GM10248 (cell line): ENCODE measurements around the gene PARD6A.

Experiments
- CTCF ChIA-PET: fragments of 300-600 bp; sonication (Branson Sonifier 250); formaldehyde crosslinking; extraction: SDS; loops from one replicate; lab custom pipeline; 2021; ENCODE audit warnings: antibody characterized with exemption; lab: Yijun Ruan, JAX
- POLR2A ChIA-PET: fragments of 350-650 bp; sonication (Branson Sonifier 250); formaldehyde crosslinking; extraction: SDS; loops from one replicate; lab custom pipeline; 2020; ENCODE audit warnings: antibody characterized with exemption; lab: Yijun Ruan, JAX
- DNase-seq: peaks from one replicate; pipeline ENCODE4 v3.0.0; 2012; ENCODE audit errors: extremely low spot score
- CTCF ChIP-seq: IDR thresholded peaks from 2 replicates; pipeline ENCODE4 v1.5.1; 2012; ENCODE audit warnings: mild to moderate bottlenecking, low read depth; ENCODE audit errors: extremely low read depth, missing control alignments, control extremely low read depth

PARD6A gene

GRCh38 chr16:67673712-67674580, 13.2 kb downstream of the PARD6A start:
- TF ChIP-seq CTCF: no peak
- POLR2A ChIA-PET: interaction anchor here (0.5 kb wide), 1 partner anchor 128 kb away, joined by 3 read pairs; no protein-coding TSS in a partner anchor
- CTCF ChIA-PET: interaction anchor here (0.8 to 18.5 kb wide), 24 partner anchors 9 to 361 kb away, joined by 3 to 357 read pairs (median 8); partner anchors contain the start of genes ACD, CTRL, PARD6A and PSMB10
- DNase-seq: no peak

GRCh38 chr16:67674851-67675578, 14.3 kb downstream of the PARD6A start:
- CTCF ChIA-PET: interaction anchor here (1.1 to 3.8 kb wide), 3 partner anchors 12 to 154 kb away, joined by 4 to 14 read pairs (median 10); no protein-coding TSS in a partner anchor
- POLR2A ChIA-PET: no interaction called here
- TF ChIP-seq CTCF: no peak
- no peak for DNase-seq

- DNase-seq: no peak
- CTCF ChIA-PET: interaction anchor here (2.3 kb wide), 1 partner anchor 154 kb away, joined by 10 read pairs; no protein-coding TSS in a partner anchor
- POLR2A ChIA-PET: no interaction called here
- no peak for TF ChIP-seq CTCF
Observed at GRCh38 chr16:67675579-67675935, 14.8 kb downstream of the PARD6A start.

- POLR2A ChIA-PET: no interaction called here
- no peak for DNase-seq
- TF ChIP-seq CTCF: no peak
- CTCF ChIA-PET: interaction anchor here (1.0 to 2.3 kb wide), 4 partner anchors 8 to 155 kb away, joined by 3 to 10 read pairs (median 5); no protein-coding TSS in a partner anchor
Observed at GRCh38 chr16:67675999-67676398, 15.2 kb downstream of the PARD6A start.

GRCh38 chr16:67676516-67676915, 15.8 kb downstream of the PARD6A start:
- DNase-seq: no peak
- ChIA-PET CTCF (interaction anchor here (1.0 to 2.3 kb wide), 5 partner anchors 8 to 251 kb away, joined by 3 to 10 read pairs (median 5); no protein-coding TSS in a partner anchor), POLR2A (no interaction called here)
- TF ChIP-seq CTCF: no peak

GRCh38 chr16:67676939-67677338, 16.2 kb downstream of the PARD6A start:
- CTCF ChIA-PET: interaction anchor here (1.0 to 2.3 kb wide), 5 partner anchors 9 to 251 kb away, joined by 3 to 10 read pairs (median 5); no protein-coding TSS in a partner anchor
- POLR2A ChIA-PET: no interaction called here
- DNase-seq: no peak
- TF ChIP-seq CTCF: no peak
